GM21515 (cell line): ENCODE measurements around the gene TUBA4A.

Experiments used
- ATAC-seq: cut with Tn5 transposase; IDR thresholded peaks from one replicate; pipeline ENCODE4 v1.9.1; 2021; ENCODE audit not compliant: unreplicated experiment

The TUBA4A gene

DNA sequence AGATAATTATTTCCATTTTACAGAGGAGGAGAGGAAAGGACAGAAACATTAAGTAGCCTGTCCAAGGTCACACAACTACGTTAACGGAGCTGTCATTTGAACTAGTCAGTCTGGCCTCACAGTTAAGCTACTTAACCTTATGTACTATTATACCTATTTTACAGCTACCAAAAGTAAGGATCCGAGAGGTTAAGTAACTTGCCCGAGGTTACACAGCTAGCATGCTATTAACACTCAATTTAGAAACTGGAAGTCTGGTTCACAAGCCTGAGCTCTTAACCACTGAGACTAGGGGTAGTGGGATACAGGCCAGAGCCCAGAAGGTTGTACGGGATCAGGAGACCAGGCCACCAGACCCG, 8.9 kb downstream of the TUBA4A start:
- no peak for ATAC-seq

- no peak for ATAC-seq
Measured at GRCh38 chr2:219243291-219243761, 10.4 kb downstream of the TUBA4A start.

DNA sequence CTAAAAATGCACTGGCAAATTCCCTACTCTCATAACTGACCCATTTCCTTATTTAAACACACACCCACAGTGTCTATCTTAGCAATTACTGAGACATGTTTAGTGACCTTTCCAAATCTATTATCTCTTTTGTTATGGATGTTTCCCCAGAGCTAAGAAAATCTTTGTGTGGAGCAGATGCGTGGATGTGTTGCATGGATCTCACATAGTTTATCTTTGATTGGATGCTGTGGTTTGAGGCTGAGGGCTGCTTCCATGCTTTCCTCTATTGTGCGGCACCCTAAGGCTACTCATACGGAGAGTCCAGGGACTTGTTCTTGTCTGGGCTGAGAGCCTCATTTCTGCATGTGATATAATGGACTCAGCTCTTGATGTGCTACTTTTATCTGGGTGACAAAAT, 19.4 kb downstream of the TUBA4A start:
- no peak for ATAC-seq

DNA sequence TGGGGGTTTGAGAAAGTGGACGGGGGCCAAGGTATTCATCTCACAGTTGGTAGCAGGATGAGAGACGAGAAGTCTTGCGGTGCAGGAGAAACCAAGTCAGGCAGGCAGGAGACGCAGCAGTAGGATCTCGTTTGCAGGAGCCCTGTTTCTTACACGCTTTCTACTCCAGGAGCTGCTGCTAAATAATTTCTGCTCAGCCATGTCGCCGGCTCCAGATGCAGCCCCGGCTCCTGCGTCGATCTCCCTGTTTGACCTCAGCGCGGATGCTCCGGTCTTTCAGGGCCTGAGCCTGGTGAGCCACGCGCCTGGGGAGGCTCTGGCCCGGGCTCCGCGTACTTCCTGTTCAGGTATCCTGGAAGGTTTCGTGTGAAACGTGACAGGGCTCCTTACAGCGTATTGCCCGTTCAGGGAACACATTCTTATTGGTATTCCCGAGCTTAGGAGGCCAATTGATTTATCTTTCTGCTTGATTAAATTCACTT, 23.6 kb downstream of the TUBA4A start:
- peak; percentile 22 for ATAC-seq

DNA sequence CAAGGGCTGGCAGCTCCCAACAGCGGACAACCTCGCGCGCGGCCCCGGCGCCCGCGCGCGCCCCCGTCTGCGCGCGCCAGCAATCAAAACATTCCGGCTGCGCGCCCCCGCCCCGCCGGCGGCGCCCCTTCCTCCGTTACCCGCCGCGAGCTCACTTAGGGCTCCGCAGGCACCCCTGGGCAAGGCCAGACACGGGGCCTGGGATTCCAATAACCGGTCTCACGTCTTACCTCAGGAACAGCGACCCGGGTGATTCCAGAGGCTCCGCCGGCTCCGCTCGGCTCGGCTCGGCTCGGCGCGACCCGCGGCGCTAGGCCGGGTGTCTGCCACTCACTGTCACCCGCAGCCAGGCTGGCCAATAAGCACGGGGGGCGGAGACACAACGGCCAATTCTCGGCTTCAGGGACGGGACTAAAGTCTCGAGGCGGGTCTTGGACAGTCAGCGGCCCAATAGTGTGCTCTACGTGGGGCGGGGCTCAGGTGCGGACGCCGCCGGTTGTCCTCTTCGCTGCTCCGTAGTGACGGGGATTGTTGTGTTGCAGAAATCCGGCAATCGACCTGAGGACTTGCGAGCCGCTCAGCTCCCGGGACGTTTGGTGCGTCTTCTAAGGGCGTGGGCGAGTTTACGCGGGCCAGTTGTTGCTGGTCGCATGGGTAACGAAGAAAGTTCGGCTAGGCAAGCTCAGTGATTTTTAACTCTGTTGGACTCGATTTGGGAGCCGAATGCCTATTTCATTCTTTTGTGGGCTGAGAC, 24.2 kb downstream of the TUBA4A start, which contains the start of the genes ANKZF1 and ATG9A:
ANKZF1 (plus strand) TSS at position 502 of the 754 bp plus-strand sequence. CDS start 452 bp downstream, outside the sequence.
ATG9A (minus strand) TSS at position 332 of the 754 bp plus-strand sequence. CDS start 1,612 bp downstream, outside the sequence.
- peak; percentile 97 for ATAC-seq

DNA sequence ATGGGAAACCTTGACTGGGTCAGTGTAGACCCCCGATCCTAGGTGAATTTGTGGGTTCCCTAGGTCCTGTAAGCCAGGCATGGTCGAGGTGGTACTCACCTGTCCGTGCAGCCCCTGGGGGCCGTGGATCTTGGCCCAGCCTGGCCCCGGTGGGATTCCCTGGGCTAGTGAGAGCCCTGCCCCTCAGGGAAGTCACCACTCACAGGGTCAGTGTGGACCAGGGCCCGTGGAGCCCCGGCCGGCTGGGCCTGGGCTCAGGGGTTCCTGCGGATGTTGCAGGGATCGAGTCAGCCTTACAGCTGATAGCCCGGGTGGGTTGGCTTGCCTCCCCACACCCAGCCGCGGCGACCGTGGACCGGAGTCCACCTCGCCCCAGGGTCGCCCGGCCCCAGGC, 24.8 kb downstream of the TUBA4A start:
- no peak for ATAC-seq

DNA sequence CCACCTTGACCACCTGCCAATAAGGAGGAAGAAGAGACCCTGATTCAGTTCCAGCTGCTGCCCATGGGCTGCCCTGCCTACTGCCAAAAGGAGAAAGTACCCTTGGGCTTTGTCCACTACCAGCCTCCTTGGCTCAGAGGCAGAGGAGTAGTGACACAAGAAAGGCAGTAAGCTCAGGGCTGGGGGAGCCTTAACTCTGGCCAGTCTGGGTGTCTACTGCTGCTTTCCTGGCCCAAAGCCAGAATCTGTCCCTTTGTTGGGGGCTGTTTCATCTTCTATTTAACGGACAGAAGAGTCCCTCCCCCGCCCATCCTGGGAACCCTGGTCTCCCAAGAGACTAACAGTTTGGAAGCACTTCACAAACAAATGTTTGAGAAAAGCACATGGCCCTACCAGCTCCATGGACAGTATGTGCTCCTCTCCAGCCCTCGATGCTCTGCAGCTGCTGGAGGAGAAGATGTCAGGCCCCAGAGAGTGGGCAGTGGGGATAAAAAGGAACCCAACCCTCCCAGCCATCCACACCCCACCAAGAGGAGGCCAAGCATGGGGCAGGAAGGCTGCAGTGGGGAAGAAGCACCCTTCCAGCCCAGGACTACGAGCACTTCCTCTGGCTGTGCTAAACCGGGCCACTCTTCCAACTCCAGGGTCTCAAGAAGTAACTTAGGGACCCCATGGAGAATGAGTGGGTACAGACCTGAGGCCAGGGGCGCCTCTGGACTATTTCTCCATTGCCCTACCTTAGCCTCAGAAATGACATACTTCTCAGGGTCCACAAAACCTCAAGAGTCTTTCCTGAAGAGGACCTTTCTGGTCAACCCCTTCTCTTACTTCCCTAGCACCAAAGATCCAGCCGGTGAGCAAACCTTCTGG, 25.4 kb downstream of the TUBA4A start:
- ATAC-seq, result peak; percentile 0

DNA sequence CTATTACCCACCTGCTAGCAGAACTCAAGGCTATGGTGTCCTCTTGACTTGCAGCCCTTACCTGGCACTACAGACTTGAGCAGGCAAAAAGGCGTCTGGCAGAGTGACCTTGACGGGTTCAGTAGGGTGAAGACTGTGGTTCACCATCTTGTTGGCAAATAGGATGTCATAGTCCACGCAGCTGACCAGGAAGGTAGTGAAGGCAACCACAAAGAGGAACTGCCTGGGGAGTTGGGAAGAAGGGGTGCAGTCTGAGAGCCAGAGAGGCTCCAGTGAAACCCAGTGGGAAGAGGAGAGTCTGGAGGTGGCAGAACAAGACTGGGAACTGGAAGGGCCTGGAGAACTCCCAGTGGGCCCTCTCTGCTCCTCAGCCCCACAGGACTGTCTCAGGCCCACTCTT, 28.4 kb downstream of the TUBA4A start:
- no peak for ATAC-seq

DNA sequence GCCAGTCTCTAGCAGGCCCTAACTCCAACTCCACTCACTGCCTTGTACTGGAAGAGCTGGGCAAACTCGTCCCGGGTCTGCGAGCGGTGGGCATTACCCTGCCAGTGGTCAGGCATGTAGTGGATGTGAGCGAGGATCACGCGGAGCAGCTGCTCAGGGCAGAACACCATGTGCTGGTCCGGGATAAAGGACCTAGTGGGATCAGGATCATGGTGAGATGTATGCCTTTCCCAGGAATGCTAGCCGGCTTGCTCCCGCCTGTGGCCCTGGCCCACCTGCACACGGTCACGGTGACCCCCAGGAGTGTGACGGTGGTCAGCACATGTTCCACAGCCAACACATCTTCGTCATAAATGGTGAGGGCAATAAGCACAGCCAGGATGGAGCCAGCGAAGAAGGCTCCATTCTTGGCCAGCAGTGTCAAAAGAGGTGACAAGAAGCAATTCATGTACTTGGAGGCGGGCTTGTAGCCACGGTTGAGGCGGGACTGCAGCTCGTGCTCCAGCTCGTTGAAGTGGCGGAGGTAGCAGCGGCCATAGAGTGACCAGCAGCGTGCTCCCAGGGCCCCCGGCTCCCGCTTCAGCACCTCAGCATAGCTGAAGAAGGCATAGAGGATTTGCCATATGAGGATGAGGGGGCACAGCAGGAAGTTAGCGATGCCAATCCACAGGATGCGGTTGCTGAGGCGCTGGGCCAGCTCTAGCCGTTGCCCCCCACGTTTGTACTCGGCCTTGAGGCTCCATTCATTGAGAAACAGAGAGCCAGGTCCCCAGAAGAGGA, 29.7 kb downstream of the TUBA4A start:
- no peak for ATAC-seq

- ATAC-seq, result no peak
Measured at GRCh38 chr2:219221957-219222518, 31.7 kb downstream of the TUBA4A start.

DNA sequence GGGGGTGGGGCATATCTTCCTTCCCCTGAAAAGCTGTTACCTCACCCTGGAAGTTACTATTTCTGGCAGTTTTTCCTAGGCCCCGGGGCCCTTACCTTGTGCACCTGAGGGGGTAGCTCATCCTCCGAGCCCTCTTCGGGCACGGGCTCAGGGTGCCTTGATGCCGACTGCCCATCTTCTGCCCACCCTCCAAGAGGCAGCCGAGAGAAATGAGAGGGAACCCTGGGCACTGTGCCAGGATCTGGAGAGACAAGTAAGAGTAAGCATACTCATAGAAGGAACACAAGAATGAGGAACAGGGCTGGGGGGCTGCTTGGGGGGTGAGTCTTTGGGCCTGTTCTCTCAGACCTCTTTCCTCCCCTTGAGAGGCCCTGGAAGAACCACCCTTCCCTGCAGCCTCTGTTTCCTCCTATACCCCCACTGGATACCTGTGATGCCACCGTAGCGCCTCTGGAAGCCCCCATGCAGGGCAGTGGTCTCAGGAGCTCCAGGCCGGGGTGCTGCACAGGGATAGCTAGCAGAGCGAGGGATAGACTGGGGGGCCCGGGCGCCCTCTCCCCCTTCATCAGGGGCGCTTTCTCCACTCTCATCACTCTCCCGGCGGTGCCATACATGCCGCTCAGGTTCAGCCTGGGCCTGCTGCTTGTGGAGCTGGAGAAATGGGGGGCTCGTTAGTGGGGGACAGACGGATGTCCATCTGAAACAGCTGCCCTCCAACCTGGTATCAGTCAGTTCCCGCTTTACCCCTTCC, 32.9 kb downstream of the TUBA4A start:
- no peak for ATAC-seq

- no peak for ATAC-seq
Measured at GRCh38 chr2:219219784-219220532, 33.8 kb downstream of the TUBA4A start.

DNA sequence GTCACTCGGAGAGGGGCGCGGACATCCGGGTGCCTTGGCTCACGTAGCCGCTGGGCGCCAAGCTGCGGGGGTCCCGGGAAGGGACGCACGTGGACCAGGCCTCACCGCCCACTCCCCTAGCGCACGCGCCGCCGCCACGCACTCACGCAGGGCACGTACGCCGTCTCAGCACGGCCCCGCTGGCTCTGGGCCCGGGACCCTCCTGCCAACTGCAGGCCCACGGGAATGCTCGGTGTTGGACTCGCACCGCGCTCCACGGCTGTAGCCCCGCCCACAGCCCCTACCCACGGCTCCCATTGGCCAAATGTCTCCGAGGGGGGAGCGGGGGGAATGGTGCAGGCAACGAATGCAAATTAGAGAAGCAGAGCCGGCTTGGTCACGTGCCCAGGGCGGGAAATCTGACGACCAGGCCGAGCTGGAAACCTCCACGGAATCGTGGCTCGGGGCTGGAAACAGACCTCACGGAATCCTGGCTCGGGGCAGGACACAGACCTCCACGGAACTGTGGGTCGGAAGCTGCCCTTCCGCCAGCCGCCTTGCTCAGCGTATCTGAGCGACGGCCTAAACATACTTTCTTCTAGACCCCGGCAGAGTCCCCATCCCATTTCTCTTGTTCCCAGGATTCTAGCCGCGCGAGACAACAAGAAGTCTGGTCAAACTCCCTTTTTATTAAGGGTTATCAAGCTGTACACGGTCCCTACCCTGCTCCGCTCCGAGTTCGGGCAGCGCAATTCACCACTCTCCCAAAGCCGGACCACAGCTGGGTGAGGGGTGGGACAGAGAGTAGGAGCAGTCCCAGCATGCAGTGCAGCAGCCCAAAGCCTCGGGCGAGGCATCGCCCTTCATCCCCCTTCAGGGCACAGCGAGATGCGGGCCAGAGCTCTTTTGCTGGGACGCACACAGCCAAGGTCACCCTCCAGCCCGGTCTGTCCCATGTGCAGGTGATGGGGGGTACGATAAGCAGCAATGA, 34.7 kb downstream of the TUBA4A start, which contains the start of gene ABCB6:
ABCB6 (minus strand) TSS at position 227 of the 970 bp plus-strand sequence. CDS start 285 bp downstream, outside the sequence.
- ATAC-seq, result peak; percentile 72

DNA sequence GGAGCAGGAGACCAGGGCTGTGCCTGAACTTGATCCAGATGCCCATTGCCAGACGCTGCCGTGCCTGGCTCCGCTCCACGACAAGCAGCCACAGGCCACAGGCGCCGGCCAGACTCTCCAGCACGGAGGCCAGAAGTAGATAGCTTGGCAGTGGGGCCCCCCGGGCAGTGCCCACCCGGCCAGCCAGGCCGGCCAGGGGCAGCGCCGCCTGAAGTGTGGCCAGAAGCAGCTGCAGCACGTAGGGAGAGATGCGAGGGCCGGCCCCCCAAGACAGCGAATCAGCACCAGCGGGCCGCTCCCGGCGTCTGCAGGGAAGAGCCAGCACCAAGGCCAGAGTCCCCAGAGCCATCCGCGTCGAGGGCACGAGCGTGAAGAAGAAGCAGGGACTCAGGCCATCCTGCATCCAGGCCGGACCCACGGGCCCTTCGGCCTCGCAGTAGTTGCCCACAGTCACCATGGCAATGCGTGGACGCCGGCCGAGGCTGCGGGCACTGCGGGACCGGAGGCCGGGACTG, 35.4 kb downstream of the TUBA4A start:
- peak; percentile 25 for ATAC-seq

GRCh38 chr2:219216535-219216915, 37.2 kb downstream of the TUBA4A start:
- ATAC-seq, result no peak

DNA sequence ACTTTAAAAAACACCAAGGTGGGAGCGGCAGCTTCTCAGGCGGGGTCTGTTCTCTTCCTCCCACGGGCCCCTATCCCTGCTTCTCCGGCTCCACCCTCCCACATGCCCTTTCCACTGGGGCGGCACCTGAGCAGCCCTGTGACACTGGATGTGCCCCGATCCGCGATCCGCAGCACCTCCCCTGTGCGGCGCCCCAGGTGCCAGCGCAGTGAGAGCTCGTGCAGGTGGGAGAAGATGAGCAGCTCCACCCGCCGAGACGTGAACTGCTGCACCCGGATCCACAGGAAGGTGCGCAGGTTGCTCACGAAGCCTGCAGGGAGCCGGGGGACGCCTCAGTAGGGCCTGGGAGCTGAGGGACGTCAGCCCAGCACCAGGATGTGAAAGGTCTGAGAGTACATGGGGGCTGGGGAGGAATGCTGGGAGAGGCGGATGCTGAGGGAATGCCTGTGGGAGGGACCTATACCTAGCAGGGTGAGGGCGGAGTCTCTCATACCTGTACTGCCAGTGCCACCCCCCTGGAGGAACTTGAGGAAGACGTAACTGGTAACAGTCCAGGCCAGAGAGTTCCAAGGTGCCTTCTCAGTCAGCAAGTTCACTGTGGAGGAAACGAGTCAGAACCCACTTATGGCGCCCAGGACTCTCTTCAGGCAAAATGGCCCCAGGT, 37.7 kb downstream of the TUBA4A start:
- ATAC-seq, result no peak

DNA sequence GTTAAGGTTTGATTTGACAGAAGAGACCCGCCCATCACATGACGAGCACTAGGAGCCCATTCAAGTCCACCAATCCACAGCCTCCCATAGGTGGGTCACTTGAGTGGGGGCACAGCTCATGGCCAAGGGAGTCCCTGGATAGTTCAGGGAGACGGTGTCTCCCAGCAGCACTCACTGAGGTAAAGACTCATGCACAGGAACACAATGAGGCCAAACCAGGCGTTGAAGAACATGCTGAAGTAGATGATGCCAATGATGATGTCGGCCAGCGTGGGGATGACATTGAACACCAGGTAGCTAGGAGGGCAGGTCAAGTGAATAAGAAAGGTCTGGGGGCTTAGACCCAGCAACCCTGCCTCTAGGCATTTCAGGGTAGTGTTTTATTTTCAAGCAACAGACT, 38.9 kb downstream of the TUBA4A start:
- no peak for ATAC-seq
